Chondrocyte (in vitro differentiated cells): ENCODE measurements around the gene VSIR. TPM values are rescaled to one million over a fixed set of nuclear protein-coding genes. Genes with fewer than 3 reads are reported as not detected.

Experiments used
- DNase-seq: peaks from one replicate; pipeline ENCODE4 v3.0.0; 2021; ENCODE audit warnings: mixed read lengths, low spot score
- H3K27ac Mint-ChIP-seq: one replicate; pipeline ENCODE4 v1.8.0; 2021; ENCODE audit warnings: mild to moderate bottlenecking, moderate library complexity, mixed read lengths; ENCODE audit not compliant: unreplicated experiment
- H3K27me3 Mint-ChIP-seq: 2 replicates; pipeline ENCODE4 v1.8.0; 2021; ENCODE audit warnings: low read depth, mixed read lengths
- H3K36me3 Mint-ChIP-seq: 2 replicates; pipeline ENCODE4 v1.8.0; 2021; ENCODE audit warnings: low read depth, mixed read lengths
- H3K4me1 Mint-ChIP-seq: 2 replicates; pipeline ENCODE4 v1.8.0; 2021; ENCODE audit warnings: low read depth, mild to moderate bottlenecking, mixed read lengths
- H3K4me3 Mint-ChIP-seq: one replicate; pipeline ENCODE4 v1.8.0; 2021; ENCODE audit warnings: mild to moderate bottlenecking, moderate library complexity, mixed read lengths; ENCODE audit not compliant: unreplicated experiment
- H3K9me3 Mint-ChIP-seq: 2 replicates; pipeline ENCODE4 v1.8.0; 2021; ENCODE audit warnings: low read depth, mixed read lengths
- total RNA-seq: library from RNA; stranded (reverse); gene quantifications from 3 replicates; pipeline ENCODE4 v1.2.1, GENCODE V29; 2021
- TF ChIP-seq, protein P1 (sequence below): fragments of 200-600 bp; sonication (generic); IDR thresholded peaks from 2 replicates; pipeline ENCODE4 v1.5.0; 2021; ENCODE audit warnings: antibody characterized with exemption, mild to moderate bottlenecking, moderate library complexity

VSIR gene
- total RNA-seq, 1 donor from 2014 or later: 1.3 TPM

DNA sequence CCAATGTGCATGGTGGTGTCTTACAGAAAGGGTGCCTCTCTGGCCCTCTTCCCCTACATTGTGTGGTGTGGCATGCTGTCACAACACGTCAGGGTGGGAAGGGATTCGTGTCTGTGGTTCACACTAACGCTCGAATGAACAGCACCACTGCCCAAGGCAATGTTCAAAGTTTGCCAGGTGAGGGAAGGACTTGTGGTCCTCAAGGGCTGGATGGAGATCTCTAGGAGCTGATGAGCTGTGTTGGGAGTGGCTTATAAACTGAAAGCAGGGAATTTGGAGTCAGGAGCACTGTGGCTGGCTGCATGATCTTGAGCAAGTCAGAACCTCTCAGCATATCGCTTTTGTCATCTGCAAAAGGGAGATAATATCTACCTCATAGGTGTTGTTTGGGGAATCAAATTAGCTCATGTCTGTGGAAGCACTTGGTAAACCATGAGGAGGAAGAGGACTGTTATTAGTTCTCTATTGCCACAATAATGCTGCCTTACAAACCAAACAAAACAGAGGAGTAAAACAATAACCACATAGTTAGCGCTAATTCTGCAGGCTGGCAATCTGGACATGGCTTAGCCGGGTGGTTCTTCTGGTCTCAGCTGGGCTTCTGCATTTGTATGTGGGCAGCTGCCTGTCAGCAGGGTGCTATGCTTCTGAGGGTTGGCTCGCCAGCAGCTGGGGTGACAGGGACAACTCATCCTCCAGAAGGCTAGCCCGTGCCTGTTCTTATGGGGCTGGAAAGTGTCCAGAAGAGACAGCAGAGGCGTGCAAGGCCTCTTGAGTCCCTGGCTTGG lies 30.8 kb downstream of the VSIR start:
- H3K4me3 Mint-ChIP-seq: no peak overlapping the region
- H3K27ac Mint-ChIP-seq: no peak overlapping the region
- TF ChIP-seq, protein P1, sequence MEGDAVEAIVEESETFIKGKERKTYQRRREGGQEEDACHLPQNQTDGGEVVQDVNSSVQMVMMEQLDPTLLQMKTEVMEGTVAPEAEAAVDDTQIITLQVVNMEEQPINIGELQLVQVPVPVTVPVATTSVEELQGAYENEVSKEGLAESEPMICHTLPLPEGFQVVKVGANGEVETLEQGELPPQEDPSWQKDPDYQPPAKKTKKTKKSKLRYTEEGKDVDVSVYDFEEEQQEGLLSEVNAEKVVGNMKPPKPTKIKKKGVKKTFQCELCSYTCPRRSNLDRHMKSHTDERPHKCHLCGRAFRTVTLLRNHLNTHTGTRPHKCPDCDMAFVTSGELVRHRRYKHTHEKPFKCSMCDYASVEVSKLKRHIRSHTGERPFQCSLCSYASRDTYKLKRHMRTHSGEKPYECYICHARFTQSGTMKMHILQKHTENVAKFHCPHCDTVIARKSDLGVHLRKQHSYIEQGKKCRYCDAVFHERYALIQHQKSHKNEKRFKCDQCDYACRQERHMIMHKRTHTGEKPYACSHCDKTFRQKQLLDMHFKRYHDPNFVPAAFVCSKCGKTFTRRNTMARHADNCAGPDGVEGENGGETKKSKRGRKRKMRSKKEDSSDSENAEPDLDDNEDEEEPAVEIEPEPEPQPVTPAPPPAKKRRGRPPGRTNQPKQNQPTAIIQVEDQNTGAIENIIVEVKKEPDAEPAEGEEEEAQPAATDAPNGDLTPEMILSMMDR: no peak
- no peaks in the 10 kb centered on the region for H3K36me3 Mint-ChIP-seq
- H3K9me3 Mint-ChIP-seq: peaks cover 9% of the 10 kb centered on the region
- DNase-seq: no peak
- no peaks in the 10 kb centered on the region for H3K4me1 Mint-ChIP-seq
- no peaks in the 10 kb centered on the region for H3K27me3 Mint-ChIP-seq

DNA sequence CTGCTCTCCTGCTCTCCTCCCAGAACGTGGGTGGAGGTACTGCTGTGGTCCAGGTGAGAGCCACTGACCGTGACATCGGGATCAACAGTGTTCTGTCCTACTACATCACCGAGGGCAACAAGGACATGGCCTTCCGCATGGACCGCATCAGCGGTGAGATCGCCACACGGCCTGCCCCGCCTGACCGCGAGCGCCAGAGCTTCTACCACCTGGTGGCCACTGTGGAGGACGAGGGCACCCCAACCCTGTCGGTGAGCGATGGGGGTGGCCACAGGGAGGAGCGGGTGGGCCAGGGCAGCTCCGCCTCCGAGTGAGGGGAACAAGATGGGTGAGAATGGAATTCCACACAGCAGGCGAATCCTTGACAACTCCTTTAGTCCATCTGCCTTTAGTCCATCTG lies 31.6 kb downstream of the VSIR start:
- no peak for DNase-seq
- Mint-ChIP-seq H3K27ac (no peak overlapping the region), H3K9me3 (peaks cover 9% of the 10 kb centered on the region), H3K27me3 (no peaks in the 10 kb centered on the region), H3K4me3 (no peak overlapping the region), H3K4me1 (no peaks in the 10 kb centered on the region), H3K36me3 (no peaks in the 10 kb centered on the region)
- TF ChIP-seq, protein P1: no peak

DNA sequence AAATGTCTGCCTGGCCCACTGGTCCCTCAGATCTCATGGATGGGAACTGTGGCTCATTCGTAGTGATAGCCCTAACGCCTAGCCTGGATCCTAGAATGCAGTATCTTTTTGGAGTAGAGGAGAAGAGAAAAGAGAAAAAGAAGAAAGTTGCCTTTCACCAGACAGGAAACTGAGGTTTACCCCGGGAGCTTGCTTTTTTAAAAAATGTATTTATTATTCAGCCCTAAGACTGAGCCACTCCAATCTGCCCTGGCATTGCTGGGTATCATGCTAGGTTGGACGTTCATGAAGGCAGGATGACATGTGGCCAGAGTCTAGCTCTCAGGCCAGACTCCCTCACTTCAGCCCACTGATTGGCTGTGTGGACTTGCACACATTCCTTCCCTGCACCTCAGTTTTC lies 32.3 kb downstream of the VSIR start:
- Mint-ChIP-seq H3K9me3 (peaks cover 9% of the 10 kb centered on the region), H3K4me3 (no peak overlapping the region), H3K36me3 (no peaks in the 10 kb centered on the region), H3K27ac (no peak overlapping the region), H3K4me1 (no peaks in the 10 kb centered on the region), H3K27me3 (no peaks in the 10 kb centered on the region)
- TF ChIP-seq, protein P1: no peak
- no peak for DNase-seq

DNA sequence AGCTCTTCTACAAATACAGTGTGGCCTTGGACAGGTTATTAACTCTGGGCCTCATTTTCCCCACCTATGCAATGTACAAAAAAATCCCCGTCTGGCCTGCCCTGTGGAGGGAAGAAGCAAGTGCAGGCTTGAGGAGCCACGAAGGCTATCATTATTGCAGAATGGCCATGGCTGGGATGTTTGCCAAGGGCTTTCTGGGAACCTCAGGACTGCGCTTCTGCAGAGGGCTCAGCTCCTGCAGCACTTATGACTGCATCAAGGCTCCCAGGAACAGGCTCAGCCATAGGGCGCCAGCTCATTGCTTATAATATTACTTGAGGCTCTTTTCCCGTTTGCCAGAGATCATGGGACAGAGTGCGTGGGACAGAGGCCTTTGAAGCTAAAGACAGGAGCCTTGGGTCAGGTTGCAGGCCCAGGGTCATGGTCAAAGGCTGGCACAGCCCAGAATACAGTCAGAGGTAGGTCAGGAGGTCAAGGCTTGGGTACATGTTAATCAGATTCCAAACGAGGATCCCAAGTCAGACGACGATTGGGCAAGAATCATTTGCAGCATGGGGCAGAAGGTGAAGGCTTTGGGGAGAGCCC lies 33.2 kb downstream of the VSIR start:
- Mint-ChIP-seq H3K4me3 (no peak overlapping the region), H3K4me1 (no peaks in the 10 kb centered on the region), H3K36me3 (no peaks in the 10 kb centered on the region), H3K27ac (no peak overlapping the region), H3K27me3 (no peaks in the 10 kb centered on the region), H3K9me3 (peaks cover 9% of the 10 kb centered on the region)
- TF ChIP-seq, protein P1: no peak
- no peak for DNase-seq

DNA sequence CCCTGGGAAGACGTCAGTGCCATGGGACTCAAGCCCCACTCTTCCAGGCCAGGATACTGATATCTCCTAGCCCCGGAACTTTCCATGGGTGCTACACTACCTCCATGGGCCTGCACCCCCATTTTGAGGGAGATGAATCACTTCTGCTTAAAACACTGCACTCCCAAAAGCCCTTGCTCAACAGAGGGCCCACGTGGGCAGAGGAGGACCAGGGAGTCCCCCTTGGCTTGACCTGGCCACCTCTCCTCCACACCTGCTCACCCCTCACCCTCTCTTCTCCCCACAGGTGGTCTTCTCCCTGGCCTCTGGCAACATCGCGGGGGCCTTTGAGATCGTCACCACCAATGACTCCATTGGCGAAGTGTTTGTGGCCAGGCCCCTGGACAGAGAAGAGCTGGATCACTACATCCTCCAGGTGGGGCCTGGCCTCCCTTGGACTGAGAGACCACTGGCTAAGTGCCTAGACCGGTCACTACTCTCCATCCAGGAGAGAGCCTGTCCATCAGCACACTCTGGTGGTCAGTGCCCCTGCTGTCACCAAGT lies 33.9 kb downstream of the VSIR start:
- Mint-ChIP-seq H3K9me3 (peaks cover 9% of the 10 kb centered on the region), H3K36me3 (no peaks in the 10 kb centered on the region), H3K4me1 (no peaks in the 10 kb centered on the region), H3K27ac (no peak overlapping the region), H3K27me3 (no peaks in the 10 kb centered on the region), H3K4me3 (no peak overlapping the region)
- TF ChIP-seq, protein P1: no peak
- no peak for DNase-seq
